GM12891 (cell line): ENCODE results near the gene SMYD3.

ENCODE experiments used
- DNase-seq: peaks from one replicate; pipeline ENCODE4 v3.0.0; 2011; ENCODE audit warnings: low spot score; ENCODE audit not compliant: insufficient read length
- FAIRE-seq: peaks from 2 replicates; lab custom pipeline; 2011; peaks lifted over from hg19 to GRCh38; lab: Jason Lieb, UNC
- PAX5 ChIP-seq: IDR thresholded peaks from 2 replicates; pipeline ENCODE4 v1.6.1; 2011; ENCODE audit warnings: low read length, moderate library complexity, mild to moderate bottlenecking; ENCODE audit not compliant: insufficient read depth, severe bottlenecking
- POLR2A ChIP-seq: IDR thresholded peaks from 2 replicates; pipeline ENCODE4 v1.6.1; 2011; ENCODE audit warnings: low read depth, low read length, control low read depth
- POLR2AphosphoS5 ChIP-seq: IDR thresholded peaks from 2 replicates; pipeline ENCODE4 v1.6.1; 2011; ENCODE audit warnings: low read depth, low read length, control low read depth
- POU2F2 ChIP-seq: IDR thresholded peaks from 2 replicates; pipeline ENCODE4 v1.6.1; 2011; ENCODE audit warnings: low read depth, mild to moderate bottlenecking, control low read depth, low read length, moderate library complexity
- SPI1 ChIP-seq: IDR thresholded peaks from 2 replicates; pipeline ENCODE4 v1.6.1; 2011; ENCODE audit warnings: low read depth, low read length, control low read depth
- TAF1 ChIP-seq: IDR thresholded peaks from 2 replicates; pipeline ENCODE4 v1.6.1; 2011; ENCODE audit warnings: low read depth, low read length, control low read depth

Gene SMYD3

GRCh38 chr1:246420300-246420699 lies 86.8 kb downstream of the SMYD3 start:
- FAIRE-seq (no peak), DNase-seq (no peak)
- TF ChIP-seq POLR2A (no peak), PAX5 (no peak), POU2F2 (no peak), POLR2AphosphoS5 (no peak), SPI1 (no peak), TAF1 (no peak)

GRCh38 chr1:246418565-246419312 lies 88.3 kb downstream of the SMYD3 start:
- TF ChIP-seq POLR2AphosphoS5 (no peak), SPI1 (no peak), POU2F2 (no peak), PAX5 (no peak), POLR2A (no peak), TAF1 (no peak)
- DNase-seq (no peak), FAIRE-seq (no peak)

GRCh38 chr1:246417813-246418564 lies 89.1 kb downstream of the SMYD3 start:
- TF ChIP-seq SPI1 (no peak), TAF1 (no peak), POLR2A (no peak), POU2F2 (no peak), POLR2AphosphoS5 (no peak), PAX5 (no peak)
- DNase-seq (no peak), FAIRE-seq (no peak)

DNA sequence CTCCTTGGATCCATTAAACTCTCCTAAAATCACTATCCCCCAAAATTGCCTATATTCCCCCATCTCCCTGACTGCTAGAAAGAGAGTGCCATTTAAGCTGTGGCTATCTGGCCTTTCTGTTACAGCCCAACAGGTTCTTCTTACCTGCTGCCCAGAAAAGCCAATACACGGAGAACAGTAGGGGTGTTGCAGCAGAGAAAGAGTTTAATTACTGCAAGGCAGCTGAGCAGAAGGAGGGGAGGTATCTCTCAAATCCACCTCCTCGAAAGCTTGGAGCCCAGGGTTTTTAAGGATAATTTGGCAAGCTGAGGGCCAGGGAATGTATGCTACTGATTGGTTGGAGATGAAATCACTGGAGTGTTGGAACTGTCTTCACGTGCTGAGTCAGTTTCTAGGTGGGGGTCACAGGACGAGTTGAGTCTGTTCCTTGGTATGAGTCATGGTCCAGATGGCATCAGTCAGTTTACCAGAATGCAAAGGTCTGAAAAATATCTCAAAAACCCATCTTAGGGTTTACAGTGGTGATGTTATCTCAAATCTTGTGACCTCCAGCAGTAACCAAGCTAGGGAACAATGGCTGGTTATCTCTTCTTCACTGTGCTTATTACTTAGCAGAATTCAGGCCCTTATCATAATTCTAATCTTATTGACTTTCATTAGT lies 89.8 kb downstream of the SMYD3 start:
- TF ChIP-seq POLR2AphosphoS5: no peak
- no peak for TF ChIP-seq POLR2A
- no peak for TF ChIP-seq POU2F2
- TF ChIP-seq PAX5: no peak
- TF ChIP-seq SPI1: no peak
- no peak for TF ChIP-seq TAF1
- DNase-seq: no peak
- FAIRE-seq: no peak

- TF ChIP-seq SPI1: no peak
- DNase-seq: no peak
- FAIRE-seq: no peak
These were observed 90.8 kb downstream of the SMYD3 start for GRCh38 chr1:246416261-246416660.

DNA sequence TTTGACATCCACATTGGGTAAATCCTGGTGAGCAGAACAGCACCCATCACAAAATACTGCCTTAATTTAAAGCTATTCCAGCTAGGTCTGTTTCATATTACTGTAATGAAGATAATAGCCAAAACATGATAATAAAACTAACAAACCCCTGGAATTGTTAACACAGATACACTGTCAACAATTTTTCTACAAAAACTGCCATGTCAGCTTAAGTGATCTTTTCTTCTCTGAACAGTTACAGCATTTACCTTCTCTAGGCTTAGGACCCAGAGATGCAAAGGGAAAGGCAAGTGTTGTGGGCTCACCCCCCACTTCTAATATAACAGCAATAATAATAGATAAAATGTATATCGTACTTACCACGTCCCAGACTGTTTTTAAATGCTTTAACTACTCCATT lies 92.1 kb downstream of the SMYD3 start:
- DNase-seq: no peak
- TF ChIP-seq TAF1 (no peak), PAX5 (no peak), SPI1 (no peak), POLR2AphosphoS5 (no peak), POU2F2 (no peak), POLR2A (no peak)
- FAIRE-seq: no peak

DNA sequence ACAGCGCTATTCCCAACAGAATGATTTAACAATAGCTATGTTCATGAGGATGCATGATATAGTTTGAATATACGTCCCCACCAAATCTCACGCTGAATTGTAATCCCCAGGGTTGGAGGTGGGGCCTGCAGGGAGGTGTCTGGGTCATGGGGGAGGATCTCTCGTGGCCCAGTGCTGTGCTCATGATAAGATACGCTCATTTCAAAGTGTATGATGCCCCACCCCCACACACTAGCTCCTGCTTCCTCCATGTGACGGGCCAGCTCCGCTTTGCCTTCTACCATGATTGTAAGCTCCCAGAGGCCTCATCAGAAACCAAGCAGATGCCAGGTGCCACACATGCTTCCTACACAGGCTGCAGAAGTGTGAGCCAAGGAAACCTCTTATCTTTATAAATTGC lies 93.6 kb downstream of the SMYD3 start:
- no peak for TF ChIP-seq POLR2A
- no peak for TF ChIP-seq SPI1
- no peak for TF ChIP-seq POLR2AphosphoS5
- TF ChIP-seq POU2F2: no peak
- TF ChIP-seq TAF1: no peak
- TF ChIP-seq PAX5: no peak
- FAIRE-seq (no peak), DNase-seq (no peak)

- no peak for TF ChIP-seq TAF1
- no peak for TF ChIP-seq POLR2AphosphoS5
- TF ChIP-seq SPI1: no peak
- TF ChIP-seq POLR2A: no peak
- TF ChIP-seq PAX5: no peak
- TF ChIP-seq POU2F2: no peak
- DNase-seq: no peak
- FAIRE-seq: no peak
These were observed 103.0 kb downstream of the SMYD3 start for GRCh38 chr1:246404078-246404477.

DNA sequence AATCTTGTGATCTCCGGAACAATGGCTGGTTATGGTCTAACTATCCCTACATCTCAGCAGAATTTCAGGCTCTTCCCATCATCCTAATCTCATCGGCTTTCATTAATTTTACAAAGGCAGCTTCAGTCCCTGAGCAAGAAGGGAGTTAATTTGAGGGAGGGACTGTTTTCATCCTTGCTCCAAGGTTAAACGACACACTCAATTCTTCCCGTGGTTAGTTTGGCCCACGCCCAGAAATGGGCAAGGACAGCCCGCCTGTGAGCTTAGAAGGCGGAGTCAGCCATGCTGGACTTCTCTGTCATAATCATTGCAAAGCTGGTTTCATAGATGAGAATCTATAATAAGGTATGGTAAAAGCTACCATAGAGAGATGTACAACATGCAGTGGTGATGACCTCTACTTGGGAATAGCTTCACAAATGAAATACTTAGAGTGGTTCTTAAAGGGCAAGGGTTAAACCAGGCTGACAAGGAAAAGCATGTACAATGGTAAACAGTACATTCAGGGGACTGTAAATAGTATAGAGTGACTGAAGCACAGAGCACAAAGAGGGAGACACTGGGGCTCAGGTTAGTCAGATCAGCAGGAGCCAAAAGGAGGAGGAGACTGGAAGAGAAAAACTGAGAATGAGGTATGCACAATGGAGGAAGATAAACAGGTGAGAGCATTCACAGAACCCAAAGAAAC lies 108.8 kb downstream of the SMYD3 start:
- DNase-seq: no peak
- FAIRE-seq: no peak
- no peak for TF ChIP-seq PAX5
